SK-N-SH (cell line): ENCODE results near the gene SMIM30. TPM values are rescaled to one million over a fixed set of nuclear protein-coding genes. Genes with fewer than 3 reads are reported as not detected.
A peak's percentile ranks its signal among the peaks of the same experiment; 100 is the strongest.

Experiments
- CTCF ChIA-PET: fragments of 300-600, 350-600 bp; formaldehyde crosslinking; extraction: SDS; loops from one replicate; lab custom pipeline; 2021; lab: Yijun Ruan, JAX
- POLR2A ChIA-PET: fragments of 350-600 bp; sonication (Branson Sonifier 250); formaldehyde crosslinking; extraction: SDS; loops from one replicate; lab custom pipeline; 2020; ENCODE audit warnings: antibody characterized with exemption, inconsistent platforms; lab: Yijun Ruan, JAX
- DNase-seq: peaks from one replicate; pipeline ENCODE4 v3.0.0; 2012
- H2AFZ ChIP-seq: fragments of 200-600 bp; sonication (generic); 2 replicates; pipeline ENCODE4 v1.8.1; 2016; ENCODE audit warnings: antibody characterized with exemption, mild to moderate bottlenecking, low read depth
- H3F3A ChIP-seq: fragments of 200-600 bp; sonication (generic); replicated peaks from 2 replicates; pipeline ENCODE3; 2016; ENCODE audit warnings: antibody characterized with exemption, mild to moderate bottlenecking; ENCODE audit not compliant: insufficient read depth
- H3K27ac ChIP-seq, 2 experiments: fragments of 200-500 bp in 1 of 2; fragments of 200-600 bp in 1 of 2; sonication (Bioruptor generic) in 1 of 2; sonication (generic), shearing (Covaris generic) in 1 of 2; 2 replicates each; pipeline versions ENCODE4 v1.5.1 to v1.6.1; 2014 to 2016; ENCODE audit warnings: low read depth in 2 of 2, inconsistent platforms in 1 of 2, low read length in 1 of 2, mild to moderate bottlenecking in 1 of 2, mixed read lengths in 1 of 2
- H3K27me3 ChIP-seq: fragments of 200-600 bp; sonication (generic), shearing (Covaris generic); 2 replicates; pipeline ENCODE4 v1.6.1; 2016; ENCODE audit warnings: mixed run types; ENCODE audit not compliant: insufficient read depth
- H3K36me3 ChIP-seq, 2 experiments: fragments of 200-500 bp in 1 of 2; fragments of 200-600 bp in 1 of 2; sonication (Bioruptor generic) in 1 of 2; sonication (generic) in 1 of 2; replicated peaks in 1 of 2; 2 replicates each; pipeline versions ENCODE3 to v1.5.1; 2014 to 2016; ENCODE audit warnings: low read length in 1 of 2, mild to moderate bottlenecking in 1 of 2; ENCODE audit not compliant: insufficient read depth in 2 of 2, control insufficient read depth in 1 of 2
- H3K4me1 ChIP-seq, 2 experiments: fragments of 200-500 bp in 1 of 2; fragments of 200-600 bp in 1 of 2; sonication (Bioruptor generic) in 1 of 2; sonication (generic), shearing (Covaris generic) in 1 of 2; 2 replicates each; pipeline versions ENCODE4 v1.5.1 to v1.6.1; 2014 to 2016; ENCODE audit warnings: low read depth in 1 of 2, low read length in 1 of 2, mixed run types in 1 of 2; ENCODE audit not compliant: insufficient read depth in 2 of 2, control insufficient read depth in 1 of 2
- H3K4me2 ChIP-seq: fragments of 200-600 bp; sonication (generic), shearing (Covaris generic); 2 replicates; pipeline ENCODE4 v1.6.1; 2017; ENCODE audit warnings: mixed run types
- H3K4me3 ChIP-seq, 2 experiments: fragments of 200-500 bp in 1 of 2; fragments of 200-600 bp in 1 of 2; sonication (Bioruptor generic) in 1 of 2; sonication (generic), shearing (Covaris generic) in 1 of 2; 2 replicates each; pipeline versions ENCODE4 v1.5.1 to v1.8.1; 2014 to 2016; ENCODE audit warnings: low read depth in 2 of 2, inconsistent platforms in 1 of 2, low read length in 1 of 2, mild to moderate bottlenecking in 1 of 2, mixed read lengths in 1 of 2, moderate library complexity in 1 of 2
- H3K79me2 ChIP-seq: fragments of 200-600 bp; sonication (generic); 2 replicates; pipeline ENCODE4 v1.8.1; 2017; ENCODE audit warnings: mild to moderate bottlenecking; ENCODE audit not compliant: insufficient read depth
- H3K9ac ChIP-seq: fragments of 200-600 bp; sonication (generic); 2 replicates; pipeline ENCODE4 v1.6.1; 2017; ENCODE audit warnings: mixed run types
- H3K9me2 ChIP-seq: fragments of 200-600 bp; sonication (generic); 2 replicates; pipeline ENCODE4 v1.6.1; 2017; ENCODE audit warnings: mixed run types
- H3K9me3 ChIP-seq: fragments of 200-600 bp; sonication (generic); 2 replicates; pipeline ENCODE4 v1.6.1; 2017; ENCODE audit warnings: mixed run types, mild to moderate bottlenecking, moderate library complexity
- H4K20me1 ChIP-seq: fragments of 200-600 bp; sonication (generic); 2 replicates; pipeline ENCODE4 v1.6.1; 2017; ENCODE audit warnings: mild to moderate bottlenecking, mixed run types; ENCODE audit not compliant: insufficient read depth
- CTCF ChIP-seq: fragments of 200-600 bp; sonication (generic); IDR thresholded peaks from 2 replicates; pipeline ENCODE4 v1.6.1; 2017; ENCODE audit warnings: antibody characterized with exemption, mild to moderate bottlenecking, moderate library complexity
- EP300 ChIP-seq, 2 experiments: IDR thresholded peaks; 2 replicates each; pipeline versions ENCODE4 v1.4.0 to v1.6.1; 2012; ENCODE audit warnings: borderline replicate concordance in 1 of 2, low read depth in 1 of 2, low read length in 1 of 2
- EZH2phosphoT487 ChIP-seq: fragments of 200-600 bp; sonication (generic); IDR thresholded peaks from 2 replicates; pipeline ENCODE4 v1.6.1; 2017; ENCODE audit warnings: low read depth, mixed run types, mild to moderate bottlenecking, antibody characterized with exemption, moderate library complexity, borderline replicate concordance
- GABPA ChIP-seq: IDR thresholded peaks from 2 replicates; pipeline ENCODE4 v1.4.0; 2012; ENCODE audit warnings: low read depth, mild to moderate bottlenecking
- GATA2 ChIP-seq: sonication (generic); formaldehyde crosslinking; IDR thresholded peaks from 2 replicates; pipeline ENCODE4 v1.5.0; 2020; ENCODE audit warnings: mild to moderate bottlenecking, missing genetic modification reagents
- NRF1 ChIP-seq: IDR thresholded peaks from 2 replicates; pipeline ENCODE4 v1.6.1; 2012; ENCODE audit warnings: low read depth, mild to moderate bottlenecking, low read length
- RAD21 ChIP-seq: IDR thresholded peaks from 2 replicates; pipeline ENCODE4 v1.6.1; 2012; ENCODE audit warnings: mild to moderate bottlenecking, low read length
- SIN3A ChIP-seq: IDR thresholded peaks from 2 replicates; pipeline ENCODE4 v1.6.1; 2012; ENCODE audit warnings: low read depth, mild to moderate bottlenecking, low read length, moderate library complexity, borderline replicate concordance
- SMC3 ChIP-seq: IDR thresholded peaks from 2 replicates; pipeline ENCODE4 v1.6.1; 2012; ENCODE audit warnings: low read depth, low read length, improper control_type of control experiment
- TAF1 ChIP-seq: IDR thresholded peaks from 2 replicates; pipeline ENCODE4 v1.6.1; 2012; ENCODE audit warnings: low read depth, mild to moderate bottlenecking, low read length, moderate library complexity, borderline replicate concordance
- TEAD4 ChIP-seq: IDR thresholded peaks from 2 replicates; pipeline ENCODE4 v1.4.0; 2012; ENCODE audit warnings: mild to moderate bottlenecking, borderline replicate concordance; ENCODE audit not compliant: insufficient read depth
- USF1 ChIP-seq: IDR thresholded peaks from 2 replicates; pipeline ENCODE4 v1.4.0; 2012; ENCODE audit warnings: low read depth, borderline replicate concordance
- USF2 ChIP-seq: fragments of 150-350 bp; IDR thresholded peaks from 2 replicates; pipeline ENCODE4 v1.6.1; 2017; ENCODE audit warnings: antibody characterized with exemption, low read length, low read depth, borderline replicate concordance
- YY1 ChIP-seq: IDR thresholded peaks from 2 replicates; pipeline ENCODE4 v1.4.0; 2012; ENCODE audit warnings: low read depth, mild to moderate bottlenecking
- WGBS: methylation state at CpG from one replicate; pipeline ENCODE4 v1.1.6; 2017; ENCODE audit warnings: low lambda C conversion rate; 5-methylcytosine and 5-hydroxymethylcytosine counted together
- polyA plus RNA-seq, 3 experiments: library from polyadenylated mRNA; depleted of rRNA; stranded (reverse); fragments of >200 nt; gene quantifications; 2 replicates each; pipeline ENCODE4 v1.2.3, GENCODE V29; 2012

The SMIM30 gene
- polyA plus RNA-seq, 1 of the 3 experiments (the other 2 are of a cell fraction): 46.5 TPM

GRCh38 chr7:113159746-113160339 is 41.5 kb upstream of the SMIM30 start:
- Histone ChIP-seq H3K4me3 (no peak overlapping the region), H3K4me2 (no peak overlapping the region), H3K36me3 (no peaks in the 10 kb centered on the region), H2AFZ (no peak overlapping the region), H3K4me1 (no peaks in the 10 kb centered on the region)
- TF ChIP-seq CTCF (peak; percentile 99), RAD21 (peak; percentile 81), SMC3 (peak; percentile 83), EZH2phosphoT487 (no peak)
- TF ChIP-seq, all 33 proteins: peak for 3
- Histone ChIP-seq H3K9me2 (no peaks in the 10 kb centered on the region), H3K79me2 (no peaks in the 10 kb centered on the region), H4K20me1 (no peaks in the 10 kb centered on the region), H3K9ac (no peak overlapping the region), H3K9me3 (no peaks in the 10 kb centered on the region), H3K27ac (no peak overlapping the region), H3K27me3 (no peaks in the 10 kb centered on the region), H3F3A (no peaks in the 10 kb centered on the region)
- ChIA-PET POLR2A (interaction anchor here (0.6 to 1.0 kb wide), 2 partner anchors 26 to 262 kb away, joined by 3 read pairs; no protein-coding TSS in a partner anchor), CTCF (interaction anchor here (0.6 to 6.5 kb wide), 79 partner anchors 8 to 1581 kb away, joined by 3 to 85 read pairs (median 4); partner anchors contain the start of gene GPR85)
- DNase-seq: peak; percentile 63
- WGBS: 38% methylated on average over 5 of the region's 5 CpGs

- H3K79me2 ChIP-seq: no peaks in the 10 kb centered on the region
- no peak for DNase-seq
- H3K4me3 ChIP-seq: no peak overlapping the region
- H3K36me3 ChIP-seq: no peaks in the 10 kb centered on the region
- no peaks in the 10 kb centered on the region for H4K20me1 ChIP-seq
- H3K9me2 ChIP-seq: no peaks in the 10 kb centered on the region
- no peaks in the 10 kb centered on the region for H3K27me3 ChIP-seq
- ChIA-PET POLR2A (no interaction called here), CTCF (interaction anchor here (0.7 to 6.5 kb wide), 28 partner anchors 9 to 536 kb away, joined by 3 to 85 read pairs (median 6); partner anchors contain the start of gene GPR85)
- TF ChIP-seq GATA2 (CRISPR knock-in tag) (no peak), GABPA (no peak), RAD21 (no peak), YY1 (no peak), USF1 (no peak)
- WGBS: 49% methylated on average over 2 of the region's 2 CpGs
- H3K27ac ChIP-seq: no peak overlapping the region
- no peaks in the 10 kb centered on the region for H3F3A ChIP-seq
- H3K4me2 ChIP-seq: no peak overlapping the region
- H3K9ac ChIP-seq: no peak overlapping the region
- H2AFZ ChIP-seq: no peak overlapping the region
- H3K9me3 ChIP-seq: no peaks in the 10 kb centered on the region
- no peaks in the 10 kb centered on the region for H3K4me1 ChIP-seq
These were observed 40.4 kb upstream of the SMIM30 start for GRCh38 chr7:113158756-113159155.

GRCh38 chr7:113154117-113154516 is 35.8 kb upstream of the SMIM30 start:
- Histone ChIP-seq H2AFZ (no peak overlapping the region), H3K4me3 (no peak overlapping the region), H3K4me1 (no peaks in the 10 kb centered on the region), H3K79me2 (no peaks in the 10 kb centered on the region), H3K27me3 (no peaks in the 10 kb centered on the region), H3K9me3 (no peaks in the 10 kb centered on the region), H3F3A (no peaks in the 10 kb centered on the region), H3K9ac (no peak overlapping the region), H3K9me2 (no peaks in the 10 kb centered on the region), H3K36me3 (no peaks in the 10 kb centered on the region), H4K20me1 (no peaks in the 10 kb centered on the region), H3K27ac (no peak overlapping the region), H3K4me2 (no peak overlapping the region)
- 69% methylated on average over 3 of the region's 3 CpGs for WGBS
- CTCF ChIA-PET: interaction anchor here (1.5 kb wide), 2 partner anchors 9 to 250 kb away, joined by 3 to 6 read pairs; no protein-coding TSS in a partner anchor
- DNase-seq: no peak
- POLR2A ChIA-PET: no interaction called here
- TF ChIP-seq USF2 (no peak), EP300 (IDR thresholded peaks at IDR 0.05; ENCODE audit: borderline replicate concordance in 1 of 2, low read depth in 1 of 2, low read length in 1 of 2) (no peak), NRF1 (no peak), TAF1 (no peak), TEAD4 (no peak), SMC3 (no peak), CTCF (no peak), SIN3A (no peak)
